Caco-2 (cell line): ENCODE results near the gene OR7A5. TPM values are rescaled to one million over a fixed set of nuclear protein-coding genes. Genes with fewer than 3 reads are reported as not detected.

ENCODE experiments used
- BruUV-seq: library from RNA; stranded (reverse); fragments of 400-500 nt; replicated peaks from 2 replicates; lab custom pipeline; 2021; lab: Mats Ljungman, UMichigan
- CTCF ChIA-PET: fragments of 300-600 bp; sonication (Branson Sonifier 250); formaldehyde crosslinking; loops from one replicate; lab custom pipeline; 2022; ENCODE audit warnings: antibody characterized with exemption; lab: Charles Lee
- POLR2A ChIA-PET: fragments of 300-600 bp; sonication (Branson Sonifier 250); formaldehyde crosslinking; loops from one replicate; lab custom pipeline; 2022; ENCODE audit warnings: antibody characterized with exemption; lab: Charles Lee
- DNase-seq, 2 experiments: peaks; one replicate each; pipeline versions ENCODE4 v3.0.0 to v3.0.0-alpha.2; 2020 to 2022
- H3K27me3 ChIP-seq: replicated peaks from 2 replicates; pipeline ENCODE4 v1.6.0; 2011; ENCODE audit warnings: low read length; ENCODE audit not compliant: control insufficient read depth, insufficient read depth
- H3K36me3 ChIP-seq: 2 replicates; pipeline ENCODE4 v1.5.1; 2011; ENCODE audit warnings: low read length; ENCODE audit not compliant: control insufficient read depth, insufficient read depth
- H3K4me1 ChIP-seq: fragments of 250-450 bp; sonication (Bioruptor Pico); 2 replicates; pipeline ENCODE4 v1.5.1; 2020; ENCODE audit warnings: mild to moderate bottlenecking
- H3K4me3 ChIP-seq: 2 replicates; pipeline ENCODE4 v1.5.1; 2011; ENCODE audit warnings: low read depth, mild to moderate bottlenecking, control low read depth, low read length
- H3K9me3 ChIP-seq: fragments of 250-450 bp; sonication (Bioruptor Pico); 2 replicates; pipeline ENCODE4 v1.5.1; 2020; ENCODE audit warnings: mild to moderate bottlenecking, moderate library complexity
- H3K27ac Mint-ChIP-seq: one replicate; pipeline ENCODE4 v1.8.0; 2022; ENCODE audit warnings: mixed read lengths; ENCODE audit not compliant: unreplicated experiment
- H3K27me3 Mint-ChIP-seq: one replicate; pipeline ENCODE4 v1.8.0; 2022; ENCODE audit warnings: mixed read lengths; ENCODE audit not compliant: insufficient read depth, unreplicated experiment
- H3K36me3 Mint-ChIP-seq: one replicate; pipeline ENCODE4 v1.8.0; 2022; ENCODE audit warnings: mild to moderate bottlenecking, mixed read lengths; ENCODE audit not compliant: insufficient read depth, unreplicated experiment
- H3K4me1 Mint-ChIP-seq: one replicate; pipeline ENCODE4 v1.8.0; 2022; ENCODE audit warnings: low read depth, mixed read lengths; ENCODE audit not compliant: unreplicated experiment
- H3K4me3 Mint-ChIP-seq: one replicate; pipeline ENCODE4 v1.8.0; 2022; ENCODE audit warnings: mild to moderate bottlenecking, moderate library complexity, mixed read lengths; ENCODE audit not compliant: unreplicated experiment
- H3K9me3 Mint-ChIP-seq: one replicate; pipeline ENCODE4 v1.8.0; 2022; ENCODE audit warnings: mixed read lengths; ENCODE audit not compliant: unreplicated experiment
- intact Hi-C: fragments of 100-400 bp; cut with micrococcal nuclease; formaldehyde crosslinking; loops from one replicate; pipeline ENCODE4 v1.10.0; 2022; ENCODE audit not compliant: unreplicated experiment
- total RNA-seq: library from RNA; stranded (reverse); gene quantifications from 2 replicates; pipeline ENCODE4 v1.2.3, GENCODE V29; 2022
- TF ChIP-seq, protein P1 (sequence below), 2 experiments: fragments of 200-600 bp in 1 of 2; IDR thresholded peaks; 1 replicate in 1 of 2; 2 replicates in 1 of 2; pipeline versions ENCODE4 v1.5.1 to v1.8.0; 2011 to 2022; ENCODE audit warnings: antibody characterized with exemption in 1 of 2, control low read depth in 1 of 2, inconsistent platforms in 1 of 2, low read depth in 1 of 2, low read length in 1 of 2, mild to moderate bottlenecking in 1 of 2, moderate library complexity in 1 of 2; ENCODE audit not compliant: insufficient read depth in 1 of 2, severe bottlenecking in 1 of 2, unreplicated experiment in 1 of 2

OR7A5 gene
- total RNA-seq, 1 experiment from 2014 or later: not detected

DNA sequence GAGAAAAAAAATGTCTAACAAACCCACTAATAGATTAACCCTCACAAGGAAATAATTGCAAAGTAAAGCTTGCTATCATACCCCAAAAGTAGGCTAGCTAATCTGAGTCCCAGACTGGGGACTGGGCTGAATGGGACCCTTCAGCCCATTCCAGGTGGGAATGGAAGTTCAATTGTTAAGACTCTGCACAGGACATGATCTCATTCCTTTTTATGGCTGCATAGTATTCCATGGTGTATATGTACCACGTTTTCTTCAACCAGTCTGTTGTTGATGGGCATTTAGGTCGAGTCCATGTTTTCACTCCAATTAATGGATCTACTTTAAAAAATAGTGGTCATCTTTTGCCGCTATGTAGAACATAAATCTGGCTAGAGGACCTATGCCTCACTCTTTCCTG is 17.9 kb downstream of the OR7A5 start:
- Mint-ChIP-seq H3K36me3 (no peaks in the 10 kb centered on the region), H3K27ac (no peak overlapping the region), H3K4me1 (no peaks in the 10 kb centered on the region), H3K27me3 (peaks cover 13% of the 10 kb centered on the region), H3K4me3 (no peak overlapping the region), H3K9me3 (no peaks in the 10 kb centered on the region)
- H3K4me1 ChIP-seq: no peaks in the 10 kb centered on the region
- TF ChIP-seq, protein P1, sequence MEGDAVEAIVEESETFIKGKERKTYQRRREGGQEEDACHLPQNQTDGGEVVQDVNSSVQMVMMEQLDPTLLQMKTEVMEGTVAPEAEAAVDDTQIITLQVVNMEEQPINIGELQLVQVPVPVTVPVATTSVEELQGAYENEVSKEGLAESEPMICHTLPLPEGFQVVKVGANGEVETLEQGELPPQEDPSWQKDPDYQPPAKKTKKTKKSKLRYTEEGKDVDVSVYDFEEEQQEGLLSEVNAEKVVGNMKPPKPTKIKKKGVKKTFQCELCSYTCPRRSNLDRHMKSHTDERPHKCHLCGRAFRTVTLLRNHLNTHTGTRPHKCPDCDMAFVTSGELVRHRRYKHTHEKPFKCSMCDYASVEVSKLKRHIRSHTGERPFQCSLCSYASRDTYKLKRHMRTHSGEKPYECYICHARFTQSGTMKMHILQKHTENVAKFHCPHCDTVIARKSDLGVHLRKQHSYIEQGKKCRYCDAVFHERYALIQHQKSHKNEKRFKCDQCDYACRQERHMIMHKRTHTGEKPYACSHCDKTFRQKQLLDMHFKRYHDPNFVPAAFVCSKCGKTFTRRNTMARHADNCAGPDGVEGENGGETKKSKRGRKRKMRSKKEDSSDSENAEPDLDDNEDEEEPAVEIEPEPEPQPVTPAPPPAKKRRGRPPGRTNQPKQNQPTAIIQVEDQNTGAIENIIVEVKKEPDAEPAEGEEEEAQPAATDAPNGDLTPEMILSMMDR (IDR thresholded peaks at IDR 0.05; ENCODE audit: insufficient read depth in 1 of 2, low read depth in 1 of 2, low read length in 1 of 2, severe bottlenecking in 1 of 2, unreplicated experiment in 1 of 2): no peak
- no peaks in the 10 kb centered on the region for H3K36me3 ChIP-seq
- no peaks in the 10 kb centered on the region for H3K27me3 ChIP-seq
- H3K9me3 ChIP-seq: no peaks in the 10 kb centered on the region
- no peak for DNase-seq
- no TSS peak for BruUV-seq
- H3K4me3 ChIP-seq: no peak overlapping the region
- POLR2A ChIA-PET: no interaction called here
- intact Hi-C loops: no loop called here
- CTCF ChIA-PET: no interaction called here

DNA sequence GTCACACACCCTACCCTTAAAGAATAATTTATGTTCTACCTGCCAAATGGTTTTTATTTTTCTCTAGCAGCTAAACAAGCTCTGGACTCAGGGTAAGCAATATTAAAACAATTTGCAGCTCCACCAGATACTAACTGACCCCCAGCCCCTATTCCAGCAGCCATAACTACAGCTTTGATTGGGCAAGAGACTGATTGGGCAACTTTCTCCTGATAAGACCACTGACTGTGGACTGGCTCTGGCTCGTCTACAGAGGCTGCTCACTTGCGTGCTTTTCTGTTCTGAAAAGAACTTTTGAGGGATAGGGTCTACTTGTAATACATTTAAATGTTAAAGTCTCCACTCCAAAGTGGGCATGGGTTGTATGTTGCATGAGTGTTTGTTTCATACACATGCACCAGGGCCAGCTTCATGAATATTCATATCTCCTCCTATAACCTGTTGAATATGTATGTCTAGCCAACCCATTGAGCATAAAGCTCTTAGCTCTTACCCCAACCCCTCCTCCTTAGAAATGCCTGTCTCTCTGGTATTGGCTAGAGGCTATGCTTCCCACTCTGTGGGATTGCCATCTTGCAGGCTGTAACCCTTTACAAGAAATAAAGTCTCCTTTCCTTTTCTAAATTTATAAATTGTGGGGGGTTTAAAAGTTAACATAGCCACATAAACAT is 19.9 kb downstream of the OR7A5 start:
- CTCF ChIA-PET: no interaction called here
- no peaks in the 10 kb centered on the region for H3K9me3 Mint-ChIP-seq

DNA sequence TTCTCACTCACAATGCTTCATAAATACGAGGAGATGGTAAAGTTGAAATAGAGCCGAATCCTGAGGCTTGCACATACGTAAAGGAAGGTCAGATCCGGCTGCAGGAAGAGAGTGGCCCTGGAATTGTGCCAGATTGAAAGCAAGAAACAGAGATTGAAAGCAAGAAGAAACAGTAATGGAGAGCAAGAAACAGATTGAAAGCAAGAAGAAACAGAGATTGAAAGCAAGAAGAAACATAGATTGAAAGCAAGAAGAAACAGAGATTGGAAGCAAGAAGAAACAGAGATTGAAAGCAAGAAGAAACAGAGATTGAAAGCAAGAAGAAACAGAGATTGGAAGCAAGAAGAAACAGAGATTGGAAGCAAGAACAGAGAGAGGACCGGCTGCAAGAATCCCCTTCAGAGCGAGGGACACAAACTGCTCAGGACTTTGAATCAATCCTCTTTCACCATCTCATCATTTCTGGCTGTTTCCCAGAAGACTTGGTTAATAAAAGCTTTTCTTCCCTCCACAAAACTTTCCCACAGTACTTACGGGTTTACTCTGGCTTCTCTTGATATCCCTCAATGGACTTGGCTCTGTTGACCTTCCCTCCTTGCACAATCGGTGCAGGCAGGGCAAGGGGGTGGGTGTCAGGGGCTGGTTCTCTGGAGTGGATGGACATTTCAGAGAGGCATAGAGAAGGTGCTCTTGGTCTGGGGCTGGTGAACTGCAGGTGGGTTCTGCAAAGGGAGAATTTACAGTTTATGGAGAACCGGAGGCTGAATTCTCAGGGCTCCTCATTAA is 25.5 kb downstream of the OR7A5 start:
- H3K4me3 ChIP-seq: no peak overlapping the region
- POLR2A ChIA-PET: no interaction called here

More for the DNA sequence above, 19.9 kb downstream of the OR7A5 start:
- Histone ChIP-seq H3K27me3 (no peaks in the 10 kb centered on the region), H3K4me3 (no peak overlapping the region), H3K9me3 (no peaks in the 10 kb centered on the region), H3K36me3 (no peaks in the 10 kb centered on the region), H3K4me1 (no peaks in the 10 kb centered on the region)
- H3K36me3 Mint-ChIP-seq: no peaks in the 10 kb centered on the region
- DNase-seq: no peak
- no peaks in the 10 kb centered on the region for H3K4me1 Mint-ChIP-seq
- POLR2A ChIA-PET: no interaction called here
- H3K27me3 Mint-ChIP-seq: peaks cover 13% of the 10 kb centered on the region
- H3K27ac Mint-ChIP-seq: no peak overlapping the region
- no peak overlapping the region for H3K4me3 Mint-ChIP-seq
- BruUV-seq: no TSS peak
- TF ChIP-seq, protein P1 (IDR thresholded peaks at IDR 0.05; ENCODE audit: insufficient read depth in 1 of 2, low read depth in 1 of 2, low read length in 1 of 2, severe bottlenecking in 1 of 2, unreplicated experiment in 1 of 2): no peak
- intact Hi-C loops: no loop called here

More for the DNA sequence above, 25.5 kb downstream of the OR7A5 start:
- Mint-ChIP-seq H3K4me3 (no peak overlapping the region), H3K36me3 (no peaks in the 10 kb centered on the region), H3K27me3 (peaks cover 5% of the 10 kb centered on the region), H3K9me3 (no peaks in the 10 kb centered on the region), H3K4me1 (no peaks in the 10 kb centered on the region), H3K27ac (no peak overlapping the region)
- intact Hi-C loops: no loop called here
- Histone ChIP-seq H3K9me3 (no peaks in the 10 kb centered on the region), H3K4me1 (no peaks in the 10 kb centered on the region), H3K36me3 (no peaks in the 10 kb centered on the region), H3K27me3 (no peaks in the 10 kb centered on the region; the same call in 1 of the 2 replicates)
- no peak for DNase-seq
- CTCF ChIA-PET: no interaction called here
- no TSS peak for BruUV-seq
- TF ChIP-seq, protein P1 (IDR thresholded peaks at IDR 0.05; ENCODE audit: insufficient read depth in 1 of 2, low read depth in 1 of 2, low read length in 1 of 2, severe bottlenecking in 1 of 2, unreplicated experiment in 1 of 2): no peak
